ENCODE results near the gene ECEL1. TPM values are rescaled to one million over a fixed set of nuclear protein-coding genes. Genes with fewer than 3 reads are reported as not detected.

Gene ECEL1
- total and polyA plus RNA-seq, 9 of the 15 experiments (the other 6 are each of a cell fraction or from before 2014, with no cell fraction given) = 0.09 TPM; not detected in 8

GRCh38 chr2:232525791-232526371 lies 38.2 kb upstream of the ECEL1 start, which contains the start of gene CHRND (continued):
- TF ChIP-seq MCM5 (IDR thresholded peaks at IDR 0.05; ENCODE audit: low read depth) (no peak), RB1 (IDR thresholded peaks at IDR 0.05; ENCODE audit: low read depth) (no peak), SLC30A9 (CRISPR knock-in tag; IDR thresholded peaks at IDR 0.05) (no peak), RAD21 (CRISPR knock-in tag; conservative IDR thresholded peaks at IDR 0.05 in 1 of 2, IDR thresholded peaks at IDR 0.05 in 1 of 2) (no peak), ZBED1 (IDR thresholded peaks at IDR 0.05) (no peak), ZNF146 (CRISPR knock-in tag; IDR thresholded peaks at IDR 0.05; ENCODE audit: unreplicated experiment) (no peak), MTA2 (IDR thresholded peaks at IDR 0.05; ENCODE audit: low read depth) (no peak), TGIF2 (CRISPR knock-in tag; IDR thresholded peaks at IDR 0.05) (no peak)

- in situ Hi-C loops (cut with MboI) (no loop called here), intact Hi-C loops (cut with micrococcal nuclease) (no loop called here)
- H3K36me3 ChIP-seq (ENCODE audit: control insufficient read depth, insufficient read depth, low read length) = no peaks in the 10 kb centered on the region
- DNase-seq (ENCODE audit: extremely low read depth in 1 of 4, low spot score in 3 of 4) = no peak
- H3K4me1 ChIP-seq (replicated peaks in 1 of 2; ENCODE audit: control insufficient read depth in 2 of 2, insufficient read depth in 2 of 2, low read length in 2 of 2) = peaks cover 0 to 27% of the 10 kb centered on the region in 2 experiments; a peak in 2 of 5 replicates
- ChIA-PET POLR2A (no interaction called here), CTCF (ENCODE audit: low intra/inter-chr PET ratio) (no interaction called here)
- BruUV-seq (replicated peaks) = no TSS peak
- no peak overlapping the region for H3K4me3 ChIP-seq
- H3K79me2 ChIP-seq (ENCODE audit: control insufficient read depth, insufficient read depth, low read length) = no peaks in the 10 kb centered on the region
- no peaks in the 10 kb centered on the region for H3K9me1 ChIP-seq (ENCODE audit: control insufficient read depth, insufficient read depth, low read length)
- no peak overlapping the region for H2AFZ ChIP-seq (ENCODE audit: low read depth, low read length)
- H4K20me1 ChIP-seq (replicated peaks; ENCODE audit: control insufficient read depth, insufficient read depth, low read length) = no peaks in the 10 kb centered on the region
- no peak for ATAC-seq
- no peak for FAIRE-seq
- H3K9me3 ChIP-seq (replicated peaks; ENCODE audit: control insufficient read depth, insufficient read depth, low read depth, low read length) = no peaks in the 10 kb centered on the region
- WGBS (ENCODE audit: insufficient coverage, low coverage, missing lambda C conversion rate) = 8% methylated on average over 2 of the region's 14 CpGs
- H3K4me2 ChIP-seq (ENCODE audit: insufficient read depth, low read length) = no peak overlapping the region
- no peak overlapping the region for H3K9ac ChIP-seq (ENCODE audit: insufficient read depth in 1 of 2, low read depth in 2 of 2, low read length in 2 of 2)
- no peak overlapping the region for H3K27ac ChIP-seq (ENCODE audit: extremely low read depth, low read depth, low read length)
- H3K27me3 ChIP-seq (ENCODE audit: control insufficient read depth in 2 of 2, insufficient read depth in 2 of 2, low read length in 2 of 2) = peaks cover 0 to 57% of the 10 kb centered on the region in 2 experiments; a peak in 2 of 5 replicates
- TF ChIP-seq CSDE1 (IDR thresholded peaks at IDR 0.05) (no peak), MYC (IDR thresholded peaks at IDR 0.05; ENCODE audit: low read depth, low read length) (no peak), MYC (CRISPR knock-in tag; IDR thresholded peaks at IDR 0.05; ENCODE audit: borderline replicate concordance, low read depth) (no peak), DEAF1 (CRISPR knock-in tag; IDR thresholded peaks at IDR 0.05) (no peak), ZNF76 (CRISPR knock-in tag; IDR thresholded peaks at IDR 0.05; ENCODE audit: borderline replicate concordance) (no peak)
Measured at GRCh38 chr2:232525199-232525598, 37.6 kb upstream of the ECEL1 start.
